ENCODE results near the gene PAOX. TPM values are rescaled to one million over a fixed set of nuclear protein-coding genes. Genes with fewer than 3 reads are reported as not detected.

PAOX gene
- total and polyA plus RNA-seq, 8 donors = 2.8 to 9.9 (median 3.8) TPM

DNA sequence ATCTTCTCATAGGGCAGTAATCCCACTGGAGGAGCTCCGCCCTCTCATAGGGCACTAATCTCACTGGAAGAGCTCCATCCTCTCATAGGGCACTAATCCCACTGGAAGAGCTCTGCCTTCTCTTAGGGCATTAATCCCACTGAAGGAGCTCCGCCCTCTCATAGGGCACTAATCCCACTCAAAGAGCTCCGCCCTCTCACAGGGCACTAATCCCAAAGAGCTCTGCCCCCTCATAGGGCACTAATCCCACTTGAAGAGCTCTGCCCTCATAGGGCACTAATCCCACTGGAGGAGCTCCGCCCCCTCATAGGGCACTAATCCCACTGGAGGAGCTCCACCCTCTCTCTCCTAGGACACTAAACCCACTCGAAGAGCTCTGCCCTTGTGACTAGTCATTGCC, 17.8 kb upstream of the PAOX start:
- H3K36me3 ChIP-seq = peaks cover 6 to 30% (median 7%) of the 10 kb centered on the region in 3 donors
- no peak overlapping the region for H3K27ac ChIP-seq
- H3K27me3 ChIP-seq = no peaks in the 10 kb centered on the region
- H3K4me3 ChIP-seq = no peak overlapping the region
- 95 to 96% methylated on average over 5 of the region's 5 CpGs for WGBS, 2 donors
- TF ChIP-seq, protein P1, sequence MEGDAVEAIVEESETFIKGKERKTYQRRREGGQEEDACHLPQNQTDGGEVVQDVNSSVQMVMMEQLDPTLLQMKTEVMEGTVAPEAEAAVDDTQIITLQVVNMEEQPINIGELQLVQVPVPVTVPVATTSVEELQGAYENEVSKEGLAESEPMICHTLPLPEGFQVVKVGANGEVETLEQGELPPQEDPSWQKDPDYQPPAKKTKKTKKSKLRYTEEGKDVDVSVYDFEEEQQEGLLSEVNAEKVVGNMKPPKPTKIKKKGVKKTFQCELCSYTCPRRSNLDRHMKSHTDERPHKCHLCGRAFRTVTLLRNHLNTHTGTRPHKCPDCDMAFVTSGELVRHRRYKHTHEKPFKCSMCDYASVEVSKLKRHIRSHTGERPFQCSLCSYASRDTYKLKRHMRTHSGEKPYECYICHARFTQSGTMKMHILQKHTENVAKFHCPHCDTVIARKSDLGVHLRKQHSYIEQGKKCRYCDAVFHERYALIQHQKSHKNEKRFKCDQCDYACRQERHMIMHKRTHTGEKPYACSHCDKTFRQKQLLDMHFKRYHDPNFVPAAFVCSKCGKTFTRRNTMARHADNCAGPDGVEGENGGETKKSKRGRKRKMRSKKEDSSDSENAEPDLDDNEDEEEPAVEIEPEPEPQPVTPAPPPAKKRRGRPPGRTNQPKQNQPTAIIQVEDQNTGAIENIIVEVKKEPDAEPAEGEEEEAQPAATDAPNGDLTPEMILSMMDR (IDR thresholded peaks at IDR 0.05) = no peak
- ATAC-seq (no peak), FAIRE-seq (no peak), DNase-seq (no peak)
- H3K4me1 ChIP-seq = peaks cover 10 to 20% (median 10%) of the 10 kb centered on the region in 3 donors
- no peaks in the 10 kb centered on the region for H3K9me3 ChIP-seq
- intact Hi-C loops (cut with DNase I) = no loop called here

DNA sequence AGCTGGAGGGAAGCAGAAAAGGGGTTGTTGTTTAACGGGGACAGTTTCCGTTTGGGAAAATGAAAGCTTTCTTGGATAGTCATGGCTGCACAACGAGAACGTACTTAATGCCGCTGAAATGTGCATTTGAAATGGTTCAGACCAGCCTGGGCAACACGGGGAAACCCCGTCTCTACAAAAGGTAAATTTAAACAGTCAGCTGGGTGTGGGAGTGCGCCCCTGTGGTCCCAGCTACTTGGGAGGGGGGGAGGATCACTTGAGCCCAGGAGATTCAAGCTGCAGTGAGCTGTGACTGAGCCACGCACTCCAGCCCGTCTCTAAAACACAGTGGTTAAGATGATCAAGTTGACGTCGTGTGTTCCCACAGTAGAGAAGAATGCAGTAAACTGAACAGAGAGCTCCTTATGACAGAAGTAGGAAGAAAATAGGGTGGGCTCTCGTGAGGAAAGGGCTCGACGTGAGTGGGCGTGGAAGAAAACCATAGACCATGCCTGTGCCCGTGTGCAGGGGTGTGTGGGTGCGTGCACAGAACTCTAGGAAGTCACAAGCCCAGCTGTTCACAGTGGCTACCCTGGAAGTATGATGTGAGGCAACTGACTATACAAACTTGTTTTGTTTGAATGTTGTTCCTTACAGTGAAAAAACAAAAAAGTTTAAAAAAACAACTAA, 17.2 kb upstream of the PAOX start:
- 88% methylated on average over 18 of the region's 18 CpGs for WGBS, 2 donors
- H3K4me1 ChIP-seq = peaks cover 10 to 20% (median 10%) of the 10 kb centered on the region in 3 donors
- no peaks in the 10 kb centered on the region for H3K9me3 ChIP-seq
- intact Hi-C loops (cut with DNase I) = no loop called here
- H3K4me3 ChIP-seq = no peak overlapping the region
- FAIRE-seq (no peak), ATAC-seq (no peak), DNase-seq (no peak)
- no peaks in the 10 kb centered on the region for H3K27me3 ChIP-seq
- TF ChIP-seq, protein P1 (IDR thresholded peaks at IDR 0.05) = no peak
- peaks cover 6 to 37% (median 14%) of the 10 kb centered on the region in 3 donors for H3K36me3 ChIP-seq
- no peak overlapping the region for H3K27ac ChIP-seq

DNA sequence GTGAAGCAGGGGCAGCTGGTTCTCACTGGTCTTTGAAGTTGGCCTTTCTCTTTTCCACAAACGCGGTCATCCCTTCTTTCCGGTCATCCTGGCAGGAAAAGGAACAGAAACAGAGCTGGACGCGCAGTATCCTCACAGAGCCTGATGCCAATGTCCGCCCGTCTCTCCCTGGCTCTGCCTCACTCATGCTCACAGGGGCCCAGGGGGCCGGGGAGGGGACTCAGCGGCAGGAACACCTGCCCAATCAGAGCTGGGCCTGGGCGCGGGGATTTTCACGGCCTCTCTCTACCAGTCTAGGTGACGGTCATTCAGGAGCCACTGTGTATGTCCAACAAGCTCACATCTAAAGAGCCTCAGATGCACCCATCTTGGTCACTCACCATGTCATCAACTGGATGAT, 16.2 kb upstream of the PAOX start:
- Histone ChIP-seq H3K9me3 (no peaks in the 10 kb centered on the region), H3K27me3 (no peaks in the 10 kb centered on the region), H3K4me3 (no peak overlapping the region), H3K36me3 (peaks cover 6 to 40% (median 16%) of the 10 kb centered on the region in 3 donors), H3K4me1 (peaks cover 10 to 20% (median 10%) of the 10 kb centered on the region in 3 donors), H3K27ac (no peak overlapping the region)
- ATAC-seq (no peak), FAIRE-seq (no peak), DNase-seq (peak in 1 of 6 donors; percentile 20)
- intact Hi-C loops (cut with DNase I) = no loop called here
- whole genome bisulfite sequencing, 2 donors = 89 to 96% methylated on average over 13 of the region's 13 CpGs
- TF ChIP-seq, protein P1 (IDR thresholded peaks at IDR 0.05) = no peak

DNA sequence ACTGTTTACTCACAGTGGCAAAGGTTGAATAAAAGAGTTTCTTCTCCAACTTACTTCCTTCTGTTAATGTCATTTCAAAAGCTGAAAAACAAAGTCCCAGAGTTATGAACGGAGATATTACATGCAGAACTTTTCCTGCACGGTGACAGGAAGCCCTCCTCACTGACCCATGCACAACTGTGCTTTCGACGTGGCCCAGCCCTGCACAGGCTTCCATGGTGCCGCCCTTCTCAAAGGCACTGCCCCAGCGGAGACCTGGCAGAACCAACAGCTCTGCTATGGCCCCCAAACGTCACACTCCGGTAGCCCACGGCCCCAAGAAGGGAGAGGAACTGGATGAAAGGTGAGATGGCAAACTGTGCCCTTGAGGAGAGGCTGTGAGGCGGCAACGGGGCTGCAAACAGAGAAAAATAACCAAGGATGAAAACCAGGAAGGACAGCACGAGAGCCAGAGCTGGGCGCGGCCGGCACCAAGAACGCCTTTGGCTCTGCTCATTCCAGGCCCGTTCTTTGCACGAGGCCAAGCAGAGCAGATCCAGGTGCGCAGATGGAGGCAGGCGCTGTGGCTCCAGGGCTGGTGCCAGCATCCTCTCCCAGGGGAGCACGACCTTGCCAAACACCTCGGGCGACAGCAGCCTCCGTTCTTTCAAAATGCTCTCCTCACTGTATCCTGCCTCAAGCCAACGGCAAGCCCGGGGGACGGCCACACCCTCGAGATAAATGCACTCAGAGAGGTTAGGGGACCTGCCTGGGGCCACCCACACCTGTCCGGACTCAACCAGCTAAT, 14.2 kb upstream of the PAOX start:
- no peaks in the 10 kb centered on the region for H3K27me3 ChIP-seq
- no peaks in the 10 kb centered on the region for H3K9me3 ChIP-seq
- H3K36me3 ChIP-seq = peaks cover 6 to 58% (median 20%) of the 10 kb centered on the region in 3 donors
- FAIRE-seq (no peak), DNase-seq (peak in 1 of 6 donors; percentile 22), ATAC-seq (no peak)
- H3K4me3 ChIP-seq = no peak overlapping the region
- peaks cover 3 to 11% (median 6%) of the 10 kb centered on the region in 3 donors for H3K4me1 ChIP-seq
- no peak overlapping the region for H3K27ac ChIP-seq
- intact Hi-C loops (cut with DNase I) = no loop called here
- TF ChIP-seq, protein P1 (IDR thresholded peaks at IDR 0.05) = no peak
- 91 to 92% methylated on average over 29 of the region's 29 CpGs for WGBS, 2 donors
